NCI-H748 treated with DMSO at 0.1 percent for 48 hours (cell line): ENCODE data around the gene DLG4.
A peak's percentile ranks its signal among the peaks of the same experiment; 100 is the strongest.

Source experiments
- DNase-seq: peaks from one replicate; lab custom pipeline; 2025; lab: John Stamatoyannopoulos, UW

DLG4 gene

DNA sequence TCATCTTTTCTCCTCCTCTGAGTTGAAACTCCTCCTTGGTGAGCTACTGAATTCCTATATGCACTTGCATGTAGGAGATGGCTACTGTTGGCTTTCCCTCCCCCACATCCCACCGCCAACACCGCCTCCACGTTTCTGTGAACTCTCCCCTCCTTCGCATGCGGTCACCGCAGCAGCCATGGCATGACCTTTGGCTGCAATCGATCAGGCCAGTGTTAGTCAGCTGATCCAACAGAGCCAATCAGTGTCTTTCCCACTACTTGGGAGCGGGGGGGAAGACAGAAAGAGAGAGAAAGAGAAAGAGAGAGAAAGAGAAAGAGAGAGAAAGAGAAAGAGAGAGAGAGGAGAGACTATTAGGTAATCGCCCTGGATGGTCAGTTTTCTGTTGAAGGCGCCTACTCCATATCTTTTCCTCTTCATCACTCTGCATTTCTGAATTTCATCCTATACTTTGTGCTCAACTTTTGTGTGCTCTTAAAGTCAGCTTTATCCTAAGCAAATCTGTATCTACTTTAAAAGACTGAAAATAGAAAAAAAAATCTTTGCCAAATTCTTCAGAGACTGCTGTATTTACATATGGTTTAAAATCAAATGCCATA, 63.2 kb downstream of the DLG4 start:
- no peak for DNase-seq

DNA sequence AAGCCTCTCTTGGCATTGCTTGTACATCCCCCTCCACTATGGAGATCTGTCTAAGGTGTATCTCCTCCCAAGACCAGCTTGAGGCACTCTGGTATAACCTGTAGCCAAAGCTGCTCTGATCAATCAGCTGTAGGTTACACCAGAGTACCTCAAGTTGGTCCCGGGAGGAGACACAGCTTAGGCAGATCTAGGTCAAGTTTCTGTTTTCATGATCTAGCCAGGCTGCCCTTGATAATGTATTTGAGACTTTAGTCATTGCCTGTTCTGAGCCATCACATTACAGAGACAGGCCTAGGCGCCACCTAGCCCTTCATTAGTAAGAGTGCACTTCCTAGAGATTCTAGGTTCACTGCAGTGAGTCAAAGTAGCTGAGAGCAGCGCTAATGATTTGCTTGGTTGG, 71.9 kb downstream of the DLG4 start:
- DNase-seq: no peak

GRCh38 chr17:7146115-7146514, 73.5 kb downstream of the DLG4 start:
- DNase-seq: no peak

GRCh38 chr17:7144213-7144612, 75.4 kb downstream of the DLG4 start:
- DNase-seq: peak; percentile 13

- peak; percentile 14 for DNase-seq
Measured at GRCh38 chr17:7141824-7142223, 77.8 kb downstream of the DLG4 start.

GRCh38 chr17:7139400-7139799, 80.2 kb downstream of the DLG4 start:
- DNase-seq: no peak

- no peak for DNase-seq
Measured at GRCh38 chr17:7138800-7139381, 80.7 kb downstream of the DLG4 start.

- no peak for DNase-seq
Measured at GRCh38 chr17:7137171-7137943, 82.3 kb downstream of the DLG4 start.
